ENCODE results near the gene BPIFB3.

DNA sequence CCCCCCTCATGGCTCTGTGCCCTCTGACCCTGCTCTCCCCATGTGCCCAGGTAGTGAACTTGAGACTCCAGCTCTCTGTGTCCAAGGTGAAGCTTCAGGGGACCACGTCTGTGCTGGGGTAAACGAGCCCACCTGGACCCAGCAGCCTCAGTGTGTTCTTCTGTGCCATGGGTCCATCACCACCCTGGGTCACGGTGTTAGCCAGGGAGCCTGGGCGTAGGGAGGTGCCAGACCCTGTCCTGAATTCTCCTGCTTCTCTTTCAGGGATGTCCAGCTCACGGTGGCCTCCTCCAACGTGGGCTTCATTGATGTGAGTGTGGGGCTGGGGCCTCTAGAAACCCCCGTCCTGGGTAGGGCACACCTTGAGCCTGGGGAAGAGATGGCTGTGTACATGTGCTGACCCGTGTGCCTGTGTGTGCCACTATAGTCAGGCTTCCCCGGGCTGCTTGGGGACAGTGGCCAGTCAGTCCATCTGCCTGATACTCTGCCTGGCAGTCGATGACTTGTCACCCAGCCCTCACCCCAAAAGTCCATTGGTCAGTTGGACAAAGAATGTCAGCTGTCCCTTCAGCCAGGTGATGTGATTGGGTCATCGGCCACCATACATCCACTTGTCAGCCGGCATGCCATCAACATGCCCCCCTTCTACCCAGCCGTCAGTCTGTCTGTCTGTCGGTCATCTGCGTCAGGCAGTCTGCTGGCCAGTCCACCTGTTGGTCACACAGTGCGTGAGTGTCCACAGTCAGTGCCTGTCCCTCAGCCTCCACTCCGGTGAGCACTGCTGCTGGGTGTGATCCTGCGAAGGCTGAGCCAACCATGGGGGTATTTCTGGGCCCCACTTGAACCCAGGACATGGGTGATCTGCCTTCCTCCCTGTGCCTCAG lies 33.2 kb upstream of the BPIFB3 start:
- TF ChIP-seq, protein P1, sequence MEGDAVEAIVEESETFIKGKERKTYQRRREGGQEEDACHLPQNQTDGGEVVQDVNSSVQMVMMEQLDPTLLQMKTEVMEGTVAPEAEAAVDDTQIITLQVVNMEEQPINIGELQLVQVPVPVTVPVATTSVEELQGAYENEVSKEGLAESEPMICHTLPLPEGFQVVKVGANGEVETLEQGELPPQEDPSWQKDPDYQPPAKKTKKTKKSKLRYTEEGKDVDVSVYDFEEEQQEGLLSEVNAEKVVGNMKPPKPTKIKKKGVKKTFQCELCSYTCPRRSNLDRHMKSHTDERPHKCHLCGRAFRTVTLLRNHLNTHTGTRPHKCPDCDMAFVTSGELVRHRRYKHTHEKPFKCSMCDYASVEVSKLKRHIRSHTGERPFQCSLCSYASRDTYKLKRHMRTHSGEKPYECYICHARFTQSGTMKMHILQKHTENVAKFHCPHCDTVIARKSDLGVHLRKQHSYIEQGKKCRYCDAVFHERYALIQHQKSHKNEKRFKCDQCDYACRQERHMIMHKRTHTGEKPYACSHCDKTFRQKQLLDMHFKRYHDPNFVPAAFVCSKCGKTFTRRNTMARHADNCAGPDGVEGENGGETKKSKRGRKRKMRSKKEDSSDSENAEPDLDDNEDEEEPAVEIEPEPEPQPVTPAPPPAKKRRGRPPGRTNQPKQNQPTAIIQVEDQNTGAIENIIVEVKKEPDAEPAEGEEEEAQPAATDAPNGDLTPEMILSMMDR (IDR thresholded peaks at IDR 0.05; ENCODE audit: poor library complexity): no peak
- TF ChIP-seq EZH2 (IDR thresholded peaks at IDR 0.05; ENCODE audit: borderline replicate concordance) (no peak), EZH2phosphoT487 (IDR thresholded peaks at IDR 0.05; ENCODE audit: low read depth, severe bottlenecking, unreplicated experiment) (no peak)
